Peyer's patch (tissue), 4 donors: ENCODE results near the gene SOX6.

ENCODE experiments used
- CTCF ChIP-seq, 6 experiments: fragments of 450-650 bp in 4 of 6; fragments of 200-600 bp in 2 of 6; sonication (generic) in 1 of 6; IDR thresholded peaks; one replicate each; pipeline ENCODE4 v1.5.1; 2017 to 2019; ENCODE audit warnings: antibody characterized with exemption in 6 of 6, mild to moderate bottlenecking in 3 of 6, moderate library complexity in 1 of 6
- POLR2A ChIP-seq, 2 donors: fragments of 450-650 bp; IDR thresholded peaks; one replicate each; pipeline ENCODE4 v1.5.1; 2017; ENCODE audit warnings: antibody characterized with exemption in 2 of 2, mild to moderate bottlenecking in 2 of 2, moderate library complexity in 2 of 2

GRCh38 chr11:15968461-15969130, 387.8 kb downstream of the SOX6 start:
- TF ChIP-seq CTCF (IDR thresholded peaks at IDR 0.05) (no peak), POLR2A (IDR thresholded peaks at IDR 0.05) (no peak)
